Measurements from ENCODE around the gene ZNF428.
"Not testable (repeated sequence)": the region's sequence is repeated elsewhere in the genome, so short reads cannot be mapped to it uniquely, and the experiment has no call there.

The ZNF428 gene

GRCh38 chr19:43592800-43593350 lies 26.6 kb downstream of the ZNF428 start:
- no peak for DNase-seq (ENCODE audit: low read depth)

GRCh38 chr19:43591904-43592772 lies 27.3 kb downstream of the ZNF428 start:
- no peak for DNase-seq (ENCODE audit: low read depth)

- no peak for DNase-seq (ENCODE audit: low read depth)
Measured at GRCh38 chr19:43589678-43590077, 29.8 kb downstream of the ZNF428 start.

- no peak for DNase-seq (ENCODE audit: low read depth)
Measured at GRCh38 chr19:43589277-43589676, 30.2 kb downstream of the ZNF428 start.

DNA sequence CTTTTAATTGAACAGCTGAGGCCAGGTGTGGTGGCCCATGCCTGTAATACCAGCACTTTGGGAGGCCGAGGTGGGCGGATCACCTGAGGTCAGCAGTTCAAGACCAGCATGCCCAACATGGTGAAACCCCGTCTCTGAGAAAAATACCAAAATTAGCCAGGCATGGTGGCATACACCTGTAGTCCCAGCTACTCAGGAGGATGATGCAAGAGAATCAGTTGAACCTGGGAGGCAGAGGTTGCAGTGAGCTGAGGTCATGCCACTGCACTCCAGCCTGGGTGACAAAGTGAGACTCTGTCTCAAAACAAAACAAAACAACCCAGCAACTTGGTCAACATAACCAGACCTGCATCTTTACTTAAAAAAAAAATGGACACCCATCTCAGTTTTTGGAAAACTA lies 32.4 kb downstream of the ZNF428 start:
- DNase-seq (ENCODE audit: low read depth), result not testable (repeated sequence)

DNA sequence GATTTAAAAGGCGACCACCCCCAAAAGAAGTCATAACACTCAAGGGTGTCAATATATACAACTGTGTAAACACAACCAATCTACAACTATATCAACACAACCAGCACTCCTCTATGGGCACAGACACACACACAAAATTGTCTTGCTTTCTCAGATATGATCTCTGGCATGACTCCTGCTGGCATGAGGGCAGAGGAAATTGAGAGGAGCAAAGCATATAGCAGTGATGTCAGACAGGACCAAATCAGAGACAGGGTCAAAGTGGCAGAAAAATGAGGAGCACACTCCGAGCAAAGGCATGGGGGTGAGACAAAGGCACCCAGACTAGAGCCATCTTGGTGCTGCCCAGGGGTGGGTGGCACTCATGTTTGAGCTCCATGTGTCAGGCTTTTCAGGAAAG lies 33.1 kb downstream of the ZNF428 start:
- DNase-seq (ENCODE audit: low read depth), result no peak

DNA sequence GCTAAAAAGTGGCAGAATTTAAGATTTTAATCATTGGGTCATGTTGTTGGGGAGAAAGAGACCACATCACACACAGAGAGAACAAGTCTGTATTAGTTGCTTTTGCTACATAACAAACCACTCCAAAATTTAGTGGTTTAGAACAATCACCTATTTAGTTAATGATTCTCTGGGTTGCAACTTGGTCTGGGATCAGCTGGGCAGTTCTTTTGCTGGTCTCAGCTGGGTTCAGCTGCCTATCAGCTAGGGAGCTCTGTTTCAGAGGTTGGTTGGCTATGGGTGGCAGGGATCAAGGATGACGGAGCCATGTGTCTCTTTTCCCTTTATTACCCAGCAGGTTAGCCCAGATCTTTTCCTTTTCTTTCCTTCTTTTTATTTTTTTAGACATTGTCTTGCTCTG lies 34.9 kb downstream of the ZNF428 start:
- DNase-seq (ENCODE audit: low read depth), result no peak

DNA sequence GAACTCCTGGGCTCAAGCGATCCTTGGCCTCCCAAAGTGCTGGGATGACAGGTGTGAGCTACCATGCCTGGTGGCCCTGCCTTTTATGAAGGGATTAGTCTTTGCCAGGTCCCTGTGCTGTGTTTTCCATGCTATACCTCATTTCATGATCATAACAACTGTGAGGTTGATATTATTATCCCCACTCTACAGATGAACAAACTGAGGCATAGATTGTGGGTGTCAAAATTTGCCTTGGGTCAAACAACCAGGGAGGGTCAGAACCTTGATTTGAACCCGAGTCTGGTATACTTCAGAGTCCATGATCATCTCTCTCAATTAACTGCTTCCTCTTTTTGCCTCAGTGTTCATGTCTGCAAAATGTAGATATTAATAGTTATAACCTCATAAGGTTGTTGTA lies 36.9 kb downstream of the ZNF428 start:
- no peak for DNase-seq (ENCODE audit: low read depth)

GRCh38 chr19:43581467-43581866 lies 38.0 kb downstream of the ZNF428 start:
- no peak for DNase-seq (ENCODE audit: low read depth)

DNA sequence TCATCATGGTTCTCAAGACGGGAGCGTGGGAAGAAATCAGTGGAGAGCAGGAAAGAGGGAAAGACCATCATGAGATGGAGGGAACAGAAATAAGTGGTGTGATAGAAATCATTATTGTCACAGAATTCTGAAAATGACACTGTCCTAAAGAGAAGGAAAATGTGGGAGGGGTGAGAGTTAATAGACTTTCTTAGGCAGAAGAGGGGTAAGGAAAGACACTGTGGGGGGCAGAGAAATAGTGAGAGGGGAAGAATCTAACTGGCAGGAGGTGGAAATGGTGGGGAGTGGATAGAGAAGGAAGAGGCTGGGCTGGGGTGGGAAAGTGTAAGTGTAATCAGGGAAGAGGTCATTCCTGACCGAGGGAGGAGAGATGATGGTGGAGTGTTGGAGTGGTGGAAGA lies 40.6 kb downstream of the ZNF428 start:
- no peak for DNase-seq (ENCODE audit: low read depth)

DNA sequence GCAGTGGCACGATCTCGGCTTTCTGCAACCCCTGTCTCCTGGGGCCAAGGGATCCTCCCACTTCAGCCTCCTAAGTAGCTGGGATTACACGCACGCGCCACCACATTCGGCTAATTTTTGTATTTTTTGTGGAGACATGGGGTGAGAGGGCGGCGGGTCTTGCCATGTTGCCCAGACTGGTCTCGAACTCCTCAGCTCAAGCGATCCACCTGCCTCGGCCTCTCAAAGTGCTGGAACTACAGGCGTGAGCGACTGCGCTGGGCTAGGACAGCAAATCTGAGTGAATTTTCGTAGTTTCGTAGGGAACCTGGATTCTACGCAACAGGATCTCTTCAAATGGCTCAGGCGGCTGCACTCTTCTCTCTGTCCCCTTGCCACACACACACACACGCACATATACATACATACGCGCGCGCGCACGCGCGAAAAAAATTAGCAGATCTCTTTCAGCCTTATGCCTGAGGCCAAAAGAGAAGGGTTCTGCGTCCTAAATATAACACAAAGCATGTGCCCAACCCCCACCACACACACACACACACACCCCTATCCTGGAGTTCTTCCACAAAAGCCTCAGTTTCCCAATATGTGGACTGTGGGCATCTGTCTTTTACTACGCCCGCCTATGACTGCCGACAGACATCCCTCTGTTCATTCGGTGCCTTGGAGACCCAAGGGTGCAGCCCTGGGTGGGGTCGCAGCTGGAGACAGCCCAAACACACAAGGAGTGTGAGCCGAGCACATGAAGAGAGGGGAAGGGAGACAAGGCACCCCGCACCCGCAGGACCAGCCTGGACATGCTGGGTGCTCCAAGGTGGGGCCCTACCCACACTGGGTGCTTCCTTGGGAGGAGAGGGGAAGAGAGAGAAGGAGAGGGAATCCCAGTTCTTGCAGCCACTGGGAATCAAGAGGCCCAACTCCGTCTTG lies 43.2 kb downstream of the ZNF428 start:
- DNase-seq (ENCODE audit: low read depth), result no peak

DNA sequence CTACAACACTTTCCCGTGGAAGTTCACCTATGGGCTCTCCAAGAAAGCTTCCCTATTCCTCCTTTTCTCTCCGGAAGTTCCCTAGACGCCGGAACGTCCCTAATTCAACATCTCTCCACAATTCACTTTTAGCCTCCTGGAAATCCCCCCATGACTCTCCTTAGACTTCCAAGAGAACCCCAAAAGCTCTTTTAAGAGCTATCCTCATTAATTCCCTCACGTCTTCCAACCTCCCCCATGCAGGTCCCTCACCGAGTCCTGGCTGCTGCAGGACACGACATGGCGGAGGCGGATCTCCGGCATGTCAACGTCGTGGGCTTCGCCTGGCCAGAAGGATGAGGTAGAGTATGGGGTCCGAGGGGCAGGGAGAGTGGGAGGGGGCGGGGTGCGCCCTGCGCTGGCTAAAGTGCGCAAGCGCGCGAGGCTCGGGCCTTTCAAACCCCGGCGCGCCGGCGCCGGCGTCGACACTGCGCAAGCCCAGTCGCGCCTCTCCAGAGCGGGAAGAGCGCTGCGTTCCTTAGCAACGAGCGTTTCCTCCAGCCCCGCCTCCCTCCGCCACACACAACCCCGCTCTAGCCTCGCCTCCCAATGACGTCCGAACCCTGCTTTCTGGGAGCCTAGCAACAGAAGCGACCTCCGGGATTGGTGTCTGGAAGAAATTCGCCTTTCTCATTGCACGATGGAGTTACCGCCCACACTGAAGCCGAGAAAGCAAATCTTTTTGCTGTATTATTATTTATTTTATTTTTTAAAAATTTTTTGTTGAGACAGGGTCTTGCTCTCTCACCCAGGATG lies 44.1 kb downstream of the ZNF428 start, which contains the start of the genes PINLYP and XRCC1:
Gene PINLYP, plus strand, starts transcription at position 646 of the 795 bp plus-strand sequence. CDS start 1,391 bp downstream, outside the sequence.
Gene XRCC1, minus strand, starts transcription at position 372 of the 795 bp plus-strand sequence. Its CDS starts 69 bp downstream, at position 303.
- DNase-seq (ENCODE audit: low read depth), result peak; percentile 92

DNA sequence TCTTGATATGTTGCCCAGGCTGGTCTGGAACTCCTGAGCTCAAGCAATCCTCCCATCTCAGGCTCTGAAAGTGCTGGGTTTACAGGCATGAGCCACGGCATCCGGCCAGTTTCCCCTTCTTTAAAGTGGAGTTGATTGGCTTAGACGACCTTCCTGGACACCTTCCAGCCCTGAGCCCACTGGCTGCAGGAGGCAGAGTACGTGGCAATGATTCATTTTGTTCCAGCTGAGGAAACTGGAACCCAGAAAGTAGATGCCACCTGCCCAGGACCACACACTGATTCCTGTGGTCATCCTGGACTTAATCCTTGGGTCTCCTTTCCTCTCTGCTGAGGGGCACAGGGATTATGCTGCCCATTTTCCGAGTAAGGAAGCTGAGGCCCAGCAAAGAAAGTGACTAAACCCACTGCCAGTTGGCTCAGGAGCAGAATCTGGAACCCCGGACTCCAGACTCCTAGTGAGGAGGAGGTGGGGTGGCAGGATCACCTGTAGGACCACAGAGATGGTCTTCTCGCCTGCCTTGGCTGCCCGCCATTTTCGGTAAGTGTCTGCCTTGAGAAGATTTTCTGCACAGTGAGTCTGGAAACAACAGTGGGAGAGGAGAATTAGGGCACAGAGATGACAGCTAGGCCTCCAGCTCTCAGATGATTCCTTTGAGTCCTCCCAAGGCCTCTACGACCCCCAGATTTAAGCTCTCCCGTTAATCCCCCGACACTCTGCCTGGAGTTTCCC lies 44.8 kb downstream of the ZNF428 start:
- no peak for DNase-seq (ENCODE audit: low read depth)

DNA sequence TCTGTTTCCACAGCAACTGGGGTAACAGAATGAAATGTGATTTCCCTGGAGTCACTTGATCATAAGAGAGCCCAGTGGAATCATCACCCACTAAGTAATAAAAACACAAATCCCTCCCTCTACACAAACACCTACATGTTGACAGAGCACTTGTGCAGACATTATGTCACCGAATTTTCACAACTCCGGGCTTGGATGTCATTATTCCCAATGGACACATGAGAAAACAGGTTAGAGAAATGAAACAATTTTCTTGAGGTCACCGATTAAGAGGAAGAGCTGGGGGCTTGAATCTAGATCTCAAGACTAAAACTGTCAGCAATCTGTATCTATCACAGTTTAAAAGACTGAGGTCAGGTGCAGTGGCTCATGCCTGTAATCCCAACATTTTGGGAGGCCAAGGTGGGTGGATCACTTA lies 47.2 kb downstream of the ZNF428 start:
- no peak for DNase-seq (ENCODE audit: low read depth)

DNA sequence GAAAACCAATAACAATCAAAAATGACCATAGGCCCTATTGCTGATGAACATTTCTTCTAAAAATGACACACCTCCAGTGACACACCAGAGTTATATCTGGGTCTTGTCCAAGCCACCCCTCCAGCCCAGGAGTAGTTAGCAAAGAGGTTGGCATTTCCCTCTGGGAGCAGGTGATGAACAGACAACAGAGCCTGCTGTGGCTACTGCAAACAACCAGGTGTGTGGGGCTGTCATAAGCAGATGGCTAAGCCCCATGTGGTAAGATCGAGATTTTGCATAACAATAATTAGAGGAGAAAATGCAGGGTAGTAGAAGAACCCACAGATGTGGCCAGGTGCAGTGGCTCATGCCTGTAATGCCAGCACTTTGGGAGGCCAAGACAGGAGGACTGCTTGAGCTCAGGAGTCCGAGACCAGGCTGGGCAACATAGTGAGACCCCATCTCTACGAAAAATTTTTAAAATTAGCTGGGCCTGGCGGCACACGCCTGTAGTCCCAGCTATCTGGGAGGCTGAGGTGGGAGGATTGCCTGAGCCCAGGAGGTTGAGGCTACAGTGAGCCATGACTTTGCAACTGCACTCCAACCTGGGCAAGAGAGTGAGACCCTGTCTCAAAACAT lies 49.1 kb downstream of the ZNF428 start:
- DNase-seq (ENCODE audit: low read depth), result no peak

GRCh38 chr19:43569657-43570056 lies 49.8 kb downstream of the ZNF428 start:
- no peak for DNase-seq (ENCODE audit: low read depth)

DNA sequence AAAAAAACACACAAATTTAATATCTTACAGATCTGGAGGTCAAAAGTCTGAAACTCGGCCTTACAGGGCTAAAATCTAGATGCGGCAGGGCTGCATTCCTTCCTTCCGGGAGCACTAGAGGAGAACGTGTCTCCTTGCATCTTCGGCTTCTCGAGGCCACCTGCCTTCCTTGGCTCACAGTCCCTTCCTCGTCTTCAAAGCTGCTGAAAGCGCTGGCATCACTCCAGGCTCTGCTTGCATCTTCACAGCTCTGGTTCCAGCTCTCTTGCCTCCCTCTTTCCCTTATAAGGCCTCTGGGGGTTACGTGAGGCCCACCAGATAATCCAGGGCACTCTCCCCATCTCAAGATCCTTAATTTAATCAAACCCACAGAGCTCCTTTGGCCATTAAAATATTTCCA lies 54.6 kb downstream of the ZNF428 start:
- DNase-seq (ENCODE audit: low read depth), result no peak

GRCh38 chr19:43563816-43564457 lies 55.5 kb downstream of the ZNF428 start:
- no peak for DNase-seq (ENCODE audit: low read depth)

GRCh38 chr19:43562698-43563241 lies 56.7 kb downstream of the ZNF428 start:
- peak; percentile 58 for DNase-seq (ENCODE audit: low read depth)

Measured in activated T-helper 9 cell treated with anti-CD3 and anti-CD28 coated beads, Interleukin-2, amount 50 U/mL, for 16 hours (primary cell).